AG20443 (cell line): ENCODE measurements around the gene ABLIM2.

Experiments
- DNase-seq: peaks from one replicate; pipeline ENCODE4 v3.0.0; 2012; ENCODE audit warnings: low spot score, mixed read lengths

The ABLIM2 gene

GRCh38 chr4:8118035-8118434 lies 40.6 kb downstream of the ABLIM2 start:
- no peak for DNase-seq

DNA sequence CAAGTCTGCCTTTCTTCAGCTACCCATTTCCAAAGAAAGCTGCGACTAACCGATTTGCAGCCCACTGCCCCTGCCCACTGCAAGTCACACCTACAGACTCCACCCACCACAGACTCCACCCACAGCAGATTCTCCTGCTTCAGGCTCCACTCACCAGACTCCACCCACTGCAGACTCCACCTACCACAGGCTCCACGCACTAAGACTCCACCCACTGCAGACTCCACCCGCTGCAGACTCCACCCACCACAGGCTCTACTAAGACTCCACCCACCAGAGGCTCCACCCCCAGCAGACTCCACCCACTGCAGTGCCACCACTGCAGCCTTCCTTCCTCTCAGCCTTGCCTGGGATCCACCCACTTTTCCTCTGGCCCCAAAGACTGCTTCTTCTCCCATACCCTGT lies 41.3 kb downstream of the ABLIM2 start:
- DNase-seq, result peak; percentile 39

- no peak for DNase-seq
These were observed 42.7 kb downstream of the ABLIM2 start for GRCh38 chr4:8115916-8116315.

- DNase-seq, result no peak
These were observed 43.5 kb downstream of the ABLIM2 start for GRCh38 chr4:8115203-8115520.

- DNase-seq, result no peak
These were observed 44.0 kb downstream of the ABLIM2 start for GRCh38 chr4:8114456-8115202.

- DNase-seq, result no peak
These were observed 44.8 kb downstream of the ABLIM2 start for GRCh38 chr4:8113611-8114377.

DNA sequence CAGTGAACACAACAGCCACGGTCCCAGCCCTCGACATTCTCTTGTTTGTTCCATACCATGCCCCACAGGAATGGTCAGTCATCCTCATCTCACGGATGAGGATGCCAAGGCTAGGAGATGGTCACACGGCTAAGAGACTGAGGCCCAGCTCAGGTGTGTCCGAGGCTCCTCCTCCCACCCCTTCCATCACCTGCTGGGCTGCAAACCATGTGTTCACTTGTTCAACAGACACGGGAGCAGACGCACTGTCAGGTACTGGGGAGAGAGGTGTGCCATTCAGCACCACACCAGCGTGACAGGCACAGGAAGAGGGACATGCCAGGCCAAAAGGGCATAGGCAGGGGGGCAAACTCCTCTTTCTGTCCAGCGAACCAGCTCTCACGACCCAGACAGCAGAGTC lies 45.9 kb downstream of the ABLIM2 start:
- no peak for DNase-seq

- no peak for DNase-seq
These were observed 46.5 kb downstream of the ABLIM2 start for GRCh38 chr4:8112036-8112576.

DNA sequence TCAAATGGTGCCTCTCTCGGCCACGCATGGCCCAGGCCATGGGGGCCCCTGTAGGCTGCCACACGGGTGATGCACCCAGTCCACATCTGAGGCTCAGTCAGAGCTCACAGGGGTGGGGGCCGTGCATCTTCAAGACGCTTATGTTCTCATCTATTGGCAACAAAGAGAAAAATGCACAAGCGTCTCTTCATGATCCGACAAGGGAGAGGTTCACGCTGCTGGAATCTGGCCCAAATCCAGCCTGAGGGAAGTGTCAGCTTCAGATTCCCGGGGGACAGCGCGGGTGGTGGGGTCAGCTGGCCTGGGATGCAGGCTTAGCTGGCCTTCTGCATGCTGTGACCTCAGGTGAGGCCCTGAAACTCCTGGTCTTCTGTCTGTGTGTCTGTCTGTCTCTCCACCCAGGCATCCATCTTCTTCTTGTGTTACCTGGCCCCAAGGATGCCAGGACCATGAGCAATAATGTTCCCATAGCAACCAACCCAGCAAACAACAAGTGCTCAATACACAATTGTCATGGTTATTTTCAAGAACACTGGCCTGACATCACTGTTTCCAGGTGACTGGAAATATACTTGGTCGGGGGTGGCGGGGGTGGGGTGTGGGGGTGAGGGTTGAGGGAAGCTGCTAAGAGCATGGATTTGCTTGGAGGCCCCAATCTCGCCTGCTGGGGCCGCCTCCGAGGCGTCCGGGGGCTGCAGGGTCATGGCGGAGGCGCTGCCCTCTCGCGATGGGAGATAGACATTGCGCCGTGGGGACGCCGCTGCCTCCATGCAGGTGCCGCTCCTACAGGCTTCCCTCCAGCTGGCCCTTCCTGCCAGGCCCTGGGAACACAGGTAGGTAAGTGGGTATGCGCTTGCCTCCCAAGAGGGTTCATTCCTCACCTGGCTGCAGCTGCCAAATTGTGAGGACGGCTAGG lies 48.3 kb downstream of the ABLIM2 start:
- no peak for DNase-seq

GRCh38 chr4:8109406-8110065 lies 49.1 kb downstream of the ABLIM2 start:
- no peak for DNase-seq

GRCh38 chr4:8108991-8109390 lies 49.6 kb downstream of the ABLIM2 start:
- DNase-seq, result no peak

DNA sequence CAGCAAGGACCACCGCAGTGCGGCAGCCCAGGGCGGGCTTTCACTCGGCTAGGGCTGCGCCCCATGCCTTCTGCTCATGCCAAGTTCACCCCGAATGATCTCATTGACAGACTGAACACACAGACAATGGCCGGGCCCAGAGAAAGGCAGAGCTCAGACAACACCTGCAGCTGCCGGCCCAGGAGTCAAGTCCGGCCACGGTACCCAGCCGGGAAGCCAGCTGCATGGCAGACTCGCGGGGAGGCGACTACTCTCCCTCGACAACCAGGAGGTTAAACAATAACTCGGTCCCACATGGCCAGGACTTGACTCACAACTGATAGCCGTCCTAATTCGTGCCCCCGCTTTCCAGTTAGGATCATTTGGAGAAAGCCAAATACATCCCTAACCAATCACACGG lies 50.4 kb downstream of the ABLIM2 start:
- DNase-seq, result no peak

DNA sequence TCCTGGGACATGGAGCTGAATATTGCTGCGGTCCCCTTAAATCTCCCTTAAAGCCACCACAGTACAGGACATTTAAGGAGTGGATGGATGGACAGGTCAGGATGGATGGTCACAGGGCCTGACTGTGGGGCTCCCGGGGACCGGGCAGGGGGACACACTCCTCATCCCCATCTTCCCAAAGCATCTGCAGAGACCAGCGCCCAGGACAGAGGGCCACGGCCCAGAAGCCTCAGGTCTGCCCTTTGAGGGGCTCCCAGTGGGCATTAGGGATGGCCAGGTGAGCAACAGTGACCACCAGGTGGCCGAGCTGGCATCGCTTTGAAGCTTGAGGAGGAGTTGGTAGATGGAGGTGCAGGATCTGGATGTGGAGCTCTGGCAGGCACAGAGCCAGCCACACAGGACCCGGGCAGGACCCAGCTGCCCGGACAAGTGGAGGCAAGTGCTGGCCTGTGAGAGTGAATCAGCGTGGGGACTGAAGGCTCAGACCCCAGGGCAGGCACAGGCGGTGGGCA lies 51.4 kb downstream of the ABLIM2 start:
- no peak for DNase-seq

- DNase-seq, result no peak
These were observed 52.1 kb downstream of the ABLIM2 start for GRCh38 chr4:8106451-8107025.

GRCh38 chr4:8105306-8106100 lies 53.1 kb downstream of the ABLIM2 start:
- DNase-seq, result no peak

GRCh38 chr4:8104491-8105305 lies 53.9 kb downstream of the ABLIM2 start:
- DNase-seq, result no peak

- no peak for DNase-seq
These were observed 54.9 kb downstream of the ABLIM2 start for GRCh38 chr4:8103421-8104390.

DNA sequence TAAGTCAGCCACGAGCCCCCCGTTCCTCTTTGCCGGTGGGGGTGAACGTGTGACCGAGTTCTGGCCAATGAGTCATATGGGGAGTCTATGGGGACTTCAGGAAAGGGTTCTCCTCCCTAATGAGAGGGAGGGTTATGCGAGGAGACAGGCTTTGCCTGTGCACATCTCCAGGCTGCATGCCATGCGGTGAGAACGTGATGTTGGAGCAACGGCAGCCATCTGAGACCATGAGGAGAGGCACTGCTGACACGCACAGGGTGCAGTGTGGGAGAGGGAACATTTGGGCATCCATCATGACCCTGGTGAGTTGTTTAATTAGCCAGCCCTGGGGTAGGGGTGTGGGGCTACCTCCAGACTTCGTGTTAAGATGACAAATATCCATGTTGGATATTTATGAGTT lies 55.8 kb downstream of the ABLIM2 start:
- DNase-seq, result no peak

DNA sequence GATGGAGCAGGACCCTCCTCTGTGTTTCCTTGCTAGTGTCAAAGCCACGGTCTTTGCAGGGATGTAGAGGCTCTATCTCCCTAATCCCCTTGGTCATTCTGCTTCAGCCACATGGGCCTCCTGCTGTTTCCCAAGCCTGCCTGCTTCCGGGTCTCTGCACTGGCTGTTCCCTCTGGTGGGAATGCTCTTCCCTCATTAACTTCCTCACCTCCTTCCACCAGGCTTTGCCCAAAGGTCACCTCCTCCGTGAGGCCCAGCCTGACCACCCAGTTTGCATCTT lies 56.6 kb downstream of the ABLIM2 start:
- no peak for DNase-seq
